Measurements from ENCODE around the gene LRRC49.

GRCh38 chr15:71079208-71080044 is 186.8 kb downstream of the LRRC49 start:
- TF ChIP-seq ZNF384 (IDR thresholded peaks at IDR 0.05; ENCODE audit: borderline replicate concordance, low read depth, low read length) (no peak), NR2F1 (conservative IDR thresholded peaks at IDR 0.05) (no peak), ZNF24 (IDR thresholded peaks at IDR 0.05) (no peak), KAT2A (conservative IDR thresholded peaks at IDR 0.05; ENCODE audit: control insufficient read depth, low read depth, low read length) (no peak), BCL11A (IDR thresholded peaks at IDR 0.05; ENCODE audit: low read depth, low read length) (no peak), CTCF (IDR thresholded peaks at IDR 0.05 in 2 of 3, conservative IDR thresholded peaks at IDR 0.05 in 1 of 3; ENCODE audit: control insufficient read depth in 2 of 3, extremely low read depth in 1 of 3, insufficient read depth in 1 of 3, low read depth in 3 of 3, low read length in 3 of 3) (no peak)
- TF ChIP-seq, protein P1, sequence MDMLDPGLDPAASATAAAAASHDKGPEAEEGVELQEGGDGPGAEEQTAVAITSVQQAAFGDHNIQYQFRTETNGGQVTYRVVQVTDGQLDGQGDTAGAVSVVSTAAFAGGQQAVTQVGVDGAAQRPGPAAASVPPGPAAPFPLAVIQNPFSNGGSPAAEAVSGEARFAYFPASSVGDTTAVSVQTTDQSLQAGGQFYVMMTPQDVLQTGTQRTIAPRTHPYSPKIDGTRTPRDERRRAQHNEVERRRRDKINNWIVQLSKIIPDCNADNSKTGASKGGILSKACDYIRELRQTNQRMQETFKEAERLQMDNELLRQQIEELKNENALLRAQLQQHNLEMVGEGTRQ (IDR thresholded peaks at IDR 0.05; ENCODE audit: borderline replicate concordance, low read depth, low read length) = no peak
- TF ChIP-seq, protein P2, sequence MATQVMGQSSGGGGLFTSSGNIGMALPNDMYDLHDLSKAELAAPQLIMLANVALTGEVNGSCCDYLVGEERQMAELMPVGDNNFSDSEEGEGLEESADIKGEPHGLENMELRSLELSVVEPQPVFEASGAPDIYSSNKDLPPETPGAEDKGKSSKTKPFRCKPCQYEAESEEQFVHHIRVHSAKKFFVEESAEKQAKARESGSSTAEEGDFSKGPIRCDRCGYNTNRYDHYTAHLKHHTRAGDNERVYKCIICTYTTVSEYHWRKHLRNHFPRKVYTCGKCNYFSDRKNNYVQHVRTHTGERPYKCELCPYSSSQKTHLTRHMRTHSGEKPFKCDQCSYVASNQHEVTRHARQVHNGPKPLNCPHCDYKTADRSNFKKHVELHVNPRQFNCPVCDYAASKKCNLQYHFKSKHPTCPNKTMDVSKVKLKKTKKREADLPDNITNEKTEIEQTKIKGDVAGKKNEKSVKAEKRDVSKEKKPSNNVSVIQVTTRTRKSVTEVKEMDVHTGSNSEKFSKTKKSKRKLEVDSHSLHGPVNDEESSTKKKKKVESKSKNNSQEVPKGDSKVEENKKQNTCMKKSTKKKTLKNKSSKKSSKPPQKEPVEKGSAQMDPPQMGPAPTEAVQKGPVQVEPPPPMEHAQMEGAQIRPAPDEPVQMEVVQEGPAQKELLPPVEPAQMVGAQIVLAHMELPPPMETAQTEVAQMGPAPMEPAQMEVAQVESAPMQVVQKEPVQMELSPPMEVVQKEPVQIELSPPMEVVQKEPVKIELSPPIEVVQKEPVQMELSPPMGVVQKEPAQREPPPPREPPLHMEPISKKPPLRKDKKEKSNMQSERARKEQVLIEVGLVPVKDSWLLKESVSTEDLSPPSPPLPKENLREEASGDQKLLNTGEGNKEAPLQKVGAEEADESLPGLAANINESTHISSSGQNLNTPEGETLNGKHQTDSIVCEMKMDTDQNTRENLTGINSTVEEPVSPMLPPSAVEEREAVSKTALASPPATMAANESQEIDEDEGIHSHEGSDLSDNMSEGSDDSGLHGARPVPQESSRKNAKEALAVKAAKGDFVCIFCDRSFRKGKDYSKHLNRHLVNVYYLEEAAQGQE (IDR thresholded peaks at IDR 0.05; ENCODE audit: low read depth, low read length) = no peak
- TF ChIP-seq, protein P3, sequence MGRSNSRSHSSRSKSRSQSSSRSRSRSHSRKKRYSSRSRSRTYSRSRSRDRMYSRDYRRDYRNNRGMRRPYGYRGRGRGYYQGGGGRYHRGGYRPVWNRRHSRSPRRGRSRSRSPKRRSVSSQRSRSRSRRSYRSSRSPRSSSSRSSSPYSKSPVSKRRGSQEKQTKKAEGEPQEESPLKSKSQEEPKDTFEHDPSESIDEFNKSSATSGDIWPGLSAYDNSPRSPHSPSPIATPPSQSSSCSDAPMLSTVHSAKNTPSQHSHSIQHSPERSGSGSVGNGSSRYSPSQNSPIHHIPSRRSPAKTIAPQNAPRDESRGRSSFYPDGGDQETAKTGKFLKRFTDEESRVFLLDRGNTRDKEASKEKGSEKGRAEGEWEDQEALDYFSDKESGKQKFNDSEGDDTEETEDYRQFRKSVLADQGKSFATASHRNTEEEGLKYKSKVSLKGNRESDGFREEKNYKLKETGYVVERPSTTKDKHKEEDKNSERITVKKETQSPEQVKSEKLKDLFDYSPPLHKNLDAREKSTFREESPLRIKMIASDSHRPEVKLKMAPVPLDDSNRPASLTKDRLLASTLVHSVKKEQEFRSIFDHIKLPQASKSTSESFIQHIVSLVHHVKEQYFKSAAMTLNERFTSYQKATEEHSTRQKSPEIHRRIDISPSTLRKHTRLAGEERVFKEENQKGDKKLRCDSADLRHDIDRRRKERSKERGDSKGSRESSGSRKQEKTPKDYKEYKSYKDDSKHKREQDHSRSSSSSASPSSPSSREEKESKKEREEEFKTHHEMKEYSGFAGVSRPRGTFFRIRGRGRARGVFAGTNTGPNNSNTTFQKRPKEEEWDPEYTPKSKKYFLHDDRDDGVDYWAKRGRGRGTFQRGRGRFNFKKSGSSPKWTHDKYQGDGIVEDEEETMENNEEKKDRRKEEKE (IDR thresholded peaks at IDR 0.05) = no peak

Measured in GM12878 (cell line).